ENCODE measurements around the gene WDR75. TPM values are rescaled to one million over a fixed set of nuclear protein-coding genes. Genes with fewer than 3 reads are reported as not detected.

Gene WDR75
- total RNA-seq, 1 donor from 2014 or later = 46.8 TPM

DNA sequence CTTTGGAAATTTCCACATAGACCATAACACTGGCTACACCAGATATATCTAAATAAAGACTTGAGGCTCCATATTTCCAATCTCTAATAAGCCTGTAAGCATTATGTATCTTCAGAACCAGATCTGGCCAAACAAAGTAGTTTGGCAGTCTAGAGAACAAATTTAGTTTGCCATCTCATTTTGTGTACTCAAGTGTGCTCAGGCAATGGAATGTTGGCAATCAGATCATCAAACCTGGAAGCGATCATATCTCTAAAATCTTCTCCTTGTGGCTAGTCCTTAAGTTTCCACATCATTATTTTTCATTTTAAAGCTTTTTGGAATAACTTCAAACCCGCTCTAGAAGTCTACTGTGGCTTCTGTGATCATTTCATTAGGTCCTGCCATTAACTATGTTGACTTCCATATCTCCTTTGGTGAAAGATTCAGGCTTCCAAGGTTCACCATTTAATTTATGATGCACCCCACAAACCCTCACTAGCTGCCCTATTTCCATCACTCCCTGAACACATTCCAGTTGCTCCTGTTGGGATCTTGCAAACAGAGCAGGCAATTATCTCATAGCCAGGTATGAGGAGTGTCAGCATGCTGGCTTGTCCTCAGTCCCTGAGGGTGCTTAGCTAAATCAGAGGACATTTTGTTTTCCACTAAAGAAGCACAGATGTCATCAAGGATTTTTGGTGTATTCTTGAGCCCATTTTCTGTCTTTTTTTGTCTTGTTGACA is 46.2 kb downstream of the WDR75 start:
- TF ChIP-seq, protein P1, sequence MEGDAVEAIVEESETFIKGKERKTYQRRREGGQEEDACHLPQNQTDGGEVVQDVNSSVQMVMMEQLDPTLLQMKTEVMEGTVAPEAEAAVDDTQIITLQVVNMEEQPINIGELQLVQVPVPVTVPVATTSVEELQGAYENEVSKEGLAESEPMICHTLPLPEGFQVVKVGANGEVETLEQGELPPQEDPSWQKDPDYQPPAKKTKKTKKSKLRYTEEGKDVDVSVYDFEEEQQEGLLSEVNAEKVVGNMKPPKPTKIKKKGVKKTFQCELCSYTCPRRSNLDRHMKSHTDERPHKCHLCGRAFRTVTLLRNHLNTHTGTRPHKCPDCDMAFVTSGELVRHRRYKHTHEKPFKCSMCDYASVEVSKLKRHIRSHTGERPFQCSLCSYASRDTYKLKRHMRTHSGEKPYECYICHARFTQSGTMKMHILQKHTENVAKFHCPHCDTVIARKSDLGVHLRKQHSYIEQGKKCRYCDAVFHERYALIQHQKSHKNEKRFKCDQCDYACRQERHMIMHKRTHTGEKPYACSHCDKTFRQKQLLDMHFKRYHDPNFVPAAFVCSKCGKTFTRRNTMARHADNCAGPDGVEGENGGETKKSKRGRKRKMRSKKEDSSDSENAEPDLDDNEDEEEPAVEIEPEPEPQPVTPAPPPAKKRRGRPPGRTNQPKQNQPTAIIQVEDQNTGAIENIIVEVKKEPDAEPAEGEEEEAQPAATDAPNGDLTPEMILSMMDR (IDR thresholded peaks at IDR 0.05; ENCODE audit: insufficient read depth, low read length, poor library complexity, severe bottlenecking) = no peak
- H3K36me3 ChIP-seq (ENCODE audit: control insufficient read depth, insufficient read depth, low read length) = no peaks in the 10 kb centered on the region

DNA sequence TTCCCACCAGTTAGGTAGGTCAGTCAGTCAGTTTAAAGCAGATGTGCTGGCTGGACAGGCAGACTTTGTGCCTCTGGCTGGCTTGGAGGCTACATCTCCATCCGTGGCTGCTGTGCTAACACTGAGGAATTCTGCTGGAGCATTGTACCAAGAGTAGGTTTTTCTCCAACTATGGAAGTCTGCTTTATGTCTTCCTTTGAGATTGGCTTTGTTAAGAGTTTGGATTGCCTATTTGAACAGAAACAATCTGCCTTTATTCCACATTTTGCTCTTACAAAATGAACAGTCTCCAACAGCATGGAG is 46.7 kb downstream of the WDR75 start:
- TF ChIP-seq, protein P1 (IDR thresholded peaks at IDR 0.05; ENCODE audit: insufficient read depth, low read length, poor library complexity, severe bottlenecking) = no peak
- no peak overlapping the region for H3K4me3 ChIP-seq (ENCODE audit: low read depth, low read length)
- no peak for DNase-seq (ENCODE audit: low read depth)

More for the DNA sequence above, 46.2 kb downstream of the WDR75 start:
- Histone ChIP-seq H3K27me3 (ENCODE audit: control insufficient read depth, insufficient read depth, low read length) (no peaks in the 10 kb centered on the region), H3K4me3 (ENCODE audit: low read depth, low read length) (no peak overlapping the region)
- DNase-seq (ENCODE audit: low read depth) = no peak

DNA sequence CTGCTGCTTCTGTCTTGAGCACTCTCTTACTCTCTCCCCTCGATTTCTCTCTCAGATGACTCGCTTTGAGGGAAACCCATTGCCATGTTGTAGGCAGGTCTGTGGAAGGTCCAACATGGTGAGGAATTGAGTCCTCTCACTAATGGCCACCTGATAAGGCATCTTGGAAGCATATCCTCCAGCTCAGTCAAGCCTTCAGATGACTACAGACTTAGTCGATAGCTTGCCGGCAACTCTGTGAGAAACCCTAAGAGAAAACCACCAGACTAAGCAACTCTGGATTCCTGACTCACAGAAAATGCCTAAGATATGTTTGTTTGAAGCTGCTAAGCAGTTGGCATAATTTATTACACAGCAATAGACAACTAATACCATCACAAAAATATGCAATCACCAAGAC is 51.2 kb downstream of the WDR75 start:
- Histone ChIP-seq H3K36me3 (ENCODE audit: control insufficient read depth, insufficient read depth, low read length) (no peaks in the 10 kb centered on the region), H3K4me3 (ENCODE audit: low read depth, low read length) (no peak overlapping the region), H3K27me3 (ENCODE audit: control insufficient read depth, insufficient read depth, low read length) (no peaks in the 10 kb centered on the region)
- TF ChIP-seq, protein P1 (IDR thresholded peaks at IDR 0.05; ENCODE audit: insufficient read depth, low read length, poor library complexity, severe bottlenecking) = no peak
- DNase-seq (ENCODE audit: low read depth) = no peak

More for the DNA sequence above, 46.7 kb downstream of the WDR75 start:
- H3K27me3 ChIP-seq (ENCODE audit: control insufficient read depth, insufficient read depth, low read length) = no peaks in the 10 kb centered on the region
- H3K36me3 ChIP-seq (ENCODE audit: control insufficient read depth, insufficient read depth, low read length) = no peaks in the 10 kb centered on the region

DNA sequence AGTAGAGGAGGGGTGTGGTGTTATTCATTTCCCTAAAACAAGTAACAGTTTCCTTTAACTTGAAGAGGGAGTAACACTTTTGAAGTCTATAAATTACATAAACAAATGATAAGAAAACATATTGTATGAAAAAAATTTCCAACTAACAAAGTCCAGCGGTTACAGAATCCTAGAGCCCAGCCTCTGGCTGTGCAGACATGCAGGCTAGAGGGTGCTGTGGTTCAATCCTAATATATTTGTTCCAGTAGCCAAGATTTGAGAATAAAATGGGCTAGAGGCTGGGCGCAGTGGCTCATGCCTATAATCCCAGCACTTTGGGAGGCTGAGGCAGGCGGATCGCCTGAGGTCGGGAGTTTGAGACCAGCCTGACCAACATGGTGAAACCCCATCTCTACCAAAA is 56.9 kb downstream of the WDR75 start:
- DNase-seq (ENCODE audit: low read depth) = no peak
- Histone ChIP-seq H3K27me3 (ENCODE audit: control insufficient read depth, insufficient read depth, low read length) (no peaks in the 10 kb centered on the region), H3K4me3 (ENCODE audit: low read depth, low read length) (no peak overlapping the region), H3K36me3 (ENCODE audit: control insufficient read depth, insufficient read depth, low read length) (no peaks in the 10 kb centered on the region)
- TF ChIP-seq, protein P1 (IDR thresholded peaks at IDR 0.05; ENCODE audit: insufficient read depth, low read length, poor library complexity, severe bottlenecking) = no peak

DNA sequence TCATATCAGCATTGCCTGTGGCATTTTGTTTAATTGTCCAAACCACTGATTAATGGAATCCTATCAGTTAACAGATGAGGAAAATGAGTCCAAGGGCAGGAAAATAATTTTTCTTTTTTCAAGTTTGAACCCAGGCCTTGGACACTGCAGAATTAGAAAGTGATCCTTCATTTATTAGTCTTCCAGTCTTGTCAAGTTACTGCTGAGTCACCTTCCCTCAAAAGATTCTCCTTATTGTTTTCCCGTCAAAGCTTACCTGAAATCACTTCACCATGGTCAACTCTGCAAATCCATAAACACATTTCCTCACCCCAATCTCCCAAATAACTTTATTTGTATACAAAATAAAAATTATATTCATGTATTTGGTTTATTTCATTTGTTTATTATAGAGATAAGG is 57.9 kb downstream of the WDR75 start:
- no peak for DNase-seq (ENCODE audit: low read depth)
- Histone ChIP-seq H3K27me3 (ENCODE audit: control insufficient read depth, insufficient read depth, low read length) (no peaks in the 10 kb centered on the region), H3K4me3 (ENCODE audit: low read depth, low read length) (no peak overlapping the region), H3K36me3 (ENCODE audit: control insufficient read depth, insufficient read depth, low read length) (no peaks in the 10 kb centered on the region)
- TF ChIP-seq, protein P1 (IDR thresholded peaks at IDR 0.05; ENCODE audit: insufficient read depth, low read length, poor library complexity, severe bottlenecking) = no peak

Measured in kidney epithelial cell (primary cell).